ENCODE measurements around the gene SMARCA2.

- TF ChIP-seq CTCF (IDR thresholded peaks at IDR 0.05; ENCODE audit: poor library complexity, severe bottlenecking) (no peak), POLR2AphosphoS5 (IDR thresholded peaks at IDR 0.05) (no peak), MXI1 (conservative IDR thresholded peaks at IDR 0.05; ENCODE audit: poor library complexity, severe bottlenecking) (no peak), RAD21 (conservative IDR thresholded peaks at IDR 0.05) (no peak), EP300 (conservative IDR thresholded peaks at IDR 0.05; ENCODE audit: poor library complexity, severe bottlenecking) (no peak), REST (IDR thresholded peaks at IDR 0.05; ENCODE audit: borderline replicate concordance) (no peak)
Measured at GRCh38 chr9:2012347-2012746, 2.8 kb upstream of the SMARCA2 start.
